Activated CD4-positive, alpha-beta T cell treated with anti-CD3 and anti-CD28 coated beads for 36 hours (primary cell): ENCODE results near the gene RPAP3. TPM values are rescaled to one million over a fixed set of nuclear protein-coding genes. Genes with fewer than 3 reads are reported as not detected.

Source experiments
- ATAC-seq: fragments of 200-7000 bp; cut with Tn5 transposase; one replicate; pipeline ENCODE4 v1.10.0; 2021; ENCODE audit warnings: mild to moderate bottlenecking, moderate library complexity
- CTCF ChIA-PET: fragments of 350-600 bp; sonication (Branson Sonifier 250); formaldehyde crosslinking; loops from one replicate; lab custom pipeline; 2021; ENCODE audit warnings: antibody characterized with exemption; lab: Charles Lee
- POLR2A ChIA-PET: fragments of 350-600 bp; sonication (Branson Sonifier 250); formaldehyde crosslinking; loops from one replicate; lab custom pipeline; 2021; ENCODE audit warnings: antibody characterized with exemption, inconsistent platforms; lab: Charles Lee
- DNase-seq: peaks from one replicate; pipeline ENCODE4 v3.0.0-alpha.2; 2020
- H3K27ac Mint-ChIP-seq: one replicate; pipeline ENCODE4 v1.8.0; 2021; ENCODE audit warnings: mixed read lengths
- H3K27me3 Mint-ChIP-seq: one replicate; pipeline ENCODE4 v1.8.0; 2021; ENCODE audit warnings: mixed read lengths
- H3K36me3 Mint-ChIP-seq: one replicate; pipeline ENCODE4 v1.8.0; 2021; ENCODE audit warnings: low read depth, mixed read lengths
- H3K4me1 Mint-ChIP-seq: one replicate; pipeline ENCODE4 v1.8.0; 2021; ENCODE audit warnings: mixed read lengths
- H3K4me3 Mint-ChIP-seq: one replicate; pipeline ENCODE4 v1.8.0; 2021; ENCODE audit warnings: mild to moderate bottlenecking, moderate library complexity, mixed read lengths
- H3K9me3 Mint-ChIP-seq: one replicate; pipeline ENCODE4 v1.8.0; 2021; ENCODE audit warnings: low read depth, mixed read lengths
- intact Hi-C, 2 experiments: fragments of 100-400 bp; cut with DNase I in 1 of 2; cut with micrococcal nuclease in 1 of 2; formaldehyde crosslinking; loops; one replicate each; pipeline versions ENCODE4 v1.14.2 to v1.15.1; 2022 to 2024; cut with DNase I, micrococcal nuclease
- total RNA-seq, 2 experiments: library from RNA; stranded (reverse); gene quantifications; one replicate each; pipeline ENCODE4 v1.2.3, GENCODE V29; 2021

RPAP3 gene
- total RNA-seq, 2 experiments from 2014 or later, result 55.3 to 62.8 TPM

DNA sequence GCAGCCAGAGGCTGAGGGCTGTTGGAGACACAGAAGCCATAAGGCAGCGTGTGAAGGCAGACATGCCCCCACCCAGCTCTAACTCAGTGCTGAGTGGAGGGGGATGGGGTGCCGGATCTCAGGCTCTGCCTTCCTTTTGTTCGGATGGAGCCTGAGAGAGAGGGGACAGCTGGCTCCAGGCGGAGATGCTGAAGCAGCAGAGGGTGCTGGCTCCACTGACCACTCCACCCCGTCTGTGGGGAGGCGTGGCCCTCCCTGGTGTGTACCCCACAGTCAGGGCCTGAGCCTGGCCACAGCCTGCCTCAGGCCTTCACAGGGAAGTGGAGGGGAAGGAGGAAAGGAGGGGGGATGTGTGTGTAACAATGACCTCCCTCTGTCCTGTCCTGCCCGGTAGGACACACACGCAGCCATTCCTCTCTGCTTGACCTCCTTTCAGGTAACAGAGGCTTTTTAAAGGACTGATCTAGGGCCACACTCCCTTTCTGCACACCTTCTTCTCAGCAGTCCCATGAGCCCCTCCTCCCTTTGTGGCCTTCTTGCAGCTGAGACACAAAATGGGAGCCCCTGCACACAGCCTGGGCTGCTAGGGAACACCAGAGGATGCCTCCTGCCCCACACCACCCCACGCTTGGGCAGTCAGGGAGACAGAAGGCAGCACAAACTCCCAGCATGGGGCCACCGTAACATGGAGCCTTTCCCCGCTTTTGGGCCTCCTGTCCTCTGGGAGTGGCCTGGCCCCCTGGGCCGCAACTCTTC lies 29.1 kb upstream of the RPAP3 start:
- DNase-seq (no peak), ATAC-seq (no peak)
- ChIA-PET POLR2A (no interaction called here), CTCF (interaction anchor here (0.8 to 6.5 kb wide), 3 partner anchors 7 to 32 kb away, joined by 4 to 63 read pairs (median 7); no protein-coding TSS in a partner anchor)
- Mint-ChIP-seq H3K27me3 (no peaks in the 10 kb centered on the region), H3K36me3 (no peaks in the 10 kb centered on the region), H3K27ac (no peak overlapping the region), H3K9me3 (no peaks in the 10 kb centered on the region), H3K4me1 (peaks cover 4% of the 10 kb centered on the region), H3K4me3 (no peak overlapping the region)
- intact Hi-C loops, result no loop called here

DNA sequence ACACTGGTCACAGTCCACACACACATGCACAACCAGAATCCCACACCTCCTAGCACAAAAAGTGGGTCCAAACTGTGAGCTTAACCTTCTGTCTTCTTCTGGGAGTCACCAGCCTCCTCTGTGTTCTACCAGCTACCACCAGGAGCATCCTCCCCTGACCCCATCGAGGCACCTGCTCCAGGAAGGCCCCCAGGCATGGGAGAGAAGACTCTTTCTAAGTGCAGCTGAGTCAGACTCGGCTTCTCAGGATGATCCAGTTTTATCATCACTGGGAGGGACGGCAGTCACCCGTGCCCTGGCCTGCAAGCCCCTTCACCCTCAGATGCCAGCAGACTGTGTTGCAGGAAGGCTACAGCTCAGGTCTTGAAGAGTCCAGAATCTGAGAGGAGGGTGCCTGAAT lies 27.3 kb upstream of the RPAP3 start:
- CTCF ChIA-PET, result interaction anchor here (0.8 to 6.5 kb wide), 8 partner anchors 9 to 104 kb away, joined by 3 to 63 read pairs (median 4); no protein-coding TSS in a partner anchor
- no peak overlapping the region for H3K4me3 Mint-ChIP-seq
- H3K36me3 Mint-ChIP-seq, result no peaks in the 10 kb centered on the region
- POLR2A ChIA-PET, result interaction anchor here (0.5 to 0.6 kb wide), 2 partner anchors 31 to 109 kb away, joined by 3 to 5 read pairs; no protein-coding TSS in a partner anchor
- no peaks in the 10 kb centered on the region for H3K4me1 Mint-ChIP-seq
- no peak for DNase-seq
- no peaks in the 10 kb centered on the region for H3K27me3 Mint-ChIP-seq
- no peak overlapping the region for H3K27ac Mint-ChIP-seq
- ATAC-seq, result no peak
- H3K9me3 Mint-ChIP-seq, result no peaks in the 10 kb centered on the region
- intact Hi-C loops, result no loop called here

DNA sequence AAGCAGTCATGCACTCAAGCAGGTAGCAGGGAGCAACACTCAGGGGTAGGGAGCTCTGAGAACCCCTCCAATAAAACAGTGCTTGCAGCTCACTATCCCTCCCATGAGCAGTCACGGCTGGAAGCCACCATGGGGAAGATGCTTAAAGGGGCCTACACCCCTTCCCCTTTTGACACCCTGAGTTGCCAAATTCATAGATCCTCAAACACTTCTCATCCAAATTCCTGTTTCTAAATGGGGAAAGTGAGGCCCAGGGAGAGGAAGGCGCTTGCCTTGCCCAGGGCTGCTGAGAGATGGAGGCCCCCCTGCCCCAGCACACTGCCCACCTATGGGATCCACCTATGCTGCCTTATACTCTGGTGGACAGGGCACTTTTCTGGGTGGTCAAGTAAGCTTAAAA lies 26.7 kb upstream of the RPAP3 start:
- Mint-ChIP-seq H3K9me3 (no peaks in the 10 kb centered on the region), H3K36me3 (no peaks in the 10 kb centered on the region), H3K4me3 (no peak overlapping the region), H3K27me3 (no peaks in the 10 kb centered on the region), H3K27ac (no peak overlapping the region), H3K4me1 (no peaks in the 10 kb centered on the region)
- ChIA-PET CTCF (interaction anchor here (0.6 to 6.5 kb wide), 7 partner anchors 10 to 539 kb away, joined by 3 to 63 read pairs (median 4); no protein-coding TSS in a partner anchor), POLR2A (interaction anchor here (0.5 to 0.7 kb wide), 2 partner anchors 9 to 110 kb away, joined by 3 read pairs; no protein-coding TSS in a partner anchor)
- ATAC-seq, result no peak
- no peak for DNase-seq
- intact Hi-C loops, result no loop called here

DNA sequence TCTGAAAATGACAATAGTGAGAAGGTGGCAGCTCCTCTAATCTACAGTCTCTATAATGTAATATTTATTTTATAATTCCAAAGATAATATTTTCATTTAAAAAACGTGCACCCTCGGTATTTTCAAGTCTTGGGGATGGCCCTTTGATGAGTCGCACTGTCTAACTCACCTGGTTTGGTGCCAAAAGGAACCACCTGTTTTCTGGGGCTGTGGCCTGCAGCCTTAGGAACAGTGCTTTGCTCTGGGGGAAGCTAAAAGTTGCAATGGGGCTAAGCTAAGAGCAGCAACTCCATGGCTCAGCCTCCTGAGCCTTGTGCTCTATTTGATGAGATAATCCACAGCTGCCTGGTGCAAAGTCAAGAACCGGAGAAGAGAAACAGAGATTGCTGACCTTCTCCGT lies 25.9 kb upstream of the RPAP3 start:
- intact Hi-C loops, result no loop called here
- ChIA-PET CTCF (interaction anchor here (0.6 to 6.5 kb wide), 7 partner anchors 10 to 538 kb away, joined by 3 to 63 read pairs (median 4); no protein-coding TSS in a partner anchor), POLR2A (interaction anchor here (0.7 kb wide), 1 partner anchor 9 kb away, joined by 3 read pairs; no protein-coding TSS in a partner anchor)
- Mint-ChIP-seq H3K9me3 (no peaks in the 10 kb centered on the region), H3K4me1 (no peaks in the 10 kb centered on the region), H3K4me3 (no peak overlapping the region), H3K36me3 (no peaks in the 10 kb centered on the region), H3K27me3 (no peaks in the 10 kb centered on the region), H3K27ac (no peak overlapping the region)
- no peak for DNase-seq
- no peak for ATAC-seq

DNA sequence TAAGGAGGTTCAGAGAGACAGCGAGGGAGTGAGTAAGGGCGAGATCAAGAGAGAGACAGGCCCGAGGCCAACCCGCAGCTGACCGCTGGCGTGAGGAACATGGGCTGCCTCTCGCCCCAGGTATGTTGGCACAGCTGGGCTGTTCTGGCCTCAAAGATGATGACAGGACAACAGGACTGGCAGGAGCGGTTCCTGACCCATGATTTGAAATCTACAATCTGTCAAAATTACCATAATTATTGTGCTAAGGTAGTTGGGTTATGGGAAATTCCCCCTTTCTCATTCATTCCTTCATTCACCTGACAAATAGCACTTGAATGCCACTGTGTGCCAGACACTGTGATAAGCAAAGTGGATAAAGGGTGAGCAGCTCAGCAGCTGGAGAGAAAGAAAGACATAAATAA lies 24.5 kb upstream of the RPAP3 start:
- no peak overlapping the region for H3K4me3 Mint-ChIP-seq
- no peak overlapping the region for H3K27ac Mint-ChIP-seq
- no peaks in the 10 kb centered on the region for H3K9me3 Mint-ChIP-seq
- ATAC-seq, result no peak
- no peaks in the 10 kb centered on the region for H3K36me3 Mint-ChIP-seq
- no peaks in the 10 kb centered on the region for H3K27me3 Mint-ChIP-seq
- no peak for DNase-seq
- ChIA-PET POLR2A (no interaction called here), CTCF (interaction anchor here (1.2 to 6.5 kb wide), 3 partner anchors 12 to 15 kb away, joined by 3 to 63 read pairs (median 10); no protein-coding TSS in a partner anchor)
- H3K4me1 Mint-ChIP-seq, result peaks cover 10% of the 10 kb centered on the region
- intact Hi-C loops, result no loop called here

DNA sequence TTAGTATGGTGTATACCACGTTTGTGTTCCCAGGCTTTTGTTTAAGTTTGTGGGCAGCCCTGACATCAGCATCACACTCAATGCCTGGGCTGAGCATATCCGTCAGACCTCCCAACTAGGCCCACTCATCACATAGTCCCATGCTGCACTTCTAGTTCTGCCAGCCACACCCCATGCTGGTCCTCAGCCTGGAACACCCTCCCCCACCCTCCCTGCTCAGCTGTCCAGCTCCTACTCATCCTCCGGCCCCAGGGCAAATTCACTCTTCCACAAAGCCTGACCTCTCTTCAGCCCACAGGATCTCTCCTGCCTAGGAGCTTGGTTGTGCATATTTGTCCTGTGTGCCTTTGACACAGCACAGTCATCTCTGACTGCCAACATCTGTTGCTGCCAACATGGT lies 23.4 kb upstream of the RPAP3 start:
- Mint-ChIP-seq H3K36me3 (no peaks in the 10 kb centered on the region), H3K4me3 (no peak overlapping the region), H3K27ac (no peak overlapping the region), H3K9me3 (no peaks in the 10 kb centered on the region), H3K4me1 (peaks cover 10% of the 10 kb centered on the region), H3K27me3 (no peaks in the 10 kb centered on the region)
- POLR2A ChIA-PET, result interaction anchor here (0.5 kb wide), 1 partner anchor 322 kb away, joined by 4 read pairs; no protein-coding TSS in a partner anchor
- DNase-seq (no peak), ATAC-seq (no peak)
- CTCF ChIA-PET, result interaction anchor here (0.6 to 6.5 kb wide), 5 partner anchors 11 to 78 kb away, joined by 3 to 63 read pairs (median 4); no protein-coding TSS in a partner anchor
- intact Hi-C loops, result no loop called here

DNA sequence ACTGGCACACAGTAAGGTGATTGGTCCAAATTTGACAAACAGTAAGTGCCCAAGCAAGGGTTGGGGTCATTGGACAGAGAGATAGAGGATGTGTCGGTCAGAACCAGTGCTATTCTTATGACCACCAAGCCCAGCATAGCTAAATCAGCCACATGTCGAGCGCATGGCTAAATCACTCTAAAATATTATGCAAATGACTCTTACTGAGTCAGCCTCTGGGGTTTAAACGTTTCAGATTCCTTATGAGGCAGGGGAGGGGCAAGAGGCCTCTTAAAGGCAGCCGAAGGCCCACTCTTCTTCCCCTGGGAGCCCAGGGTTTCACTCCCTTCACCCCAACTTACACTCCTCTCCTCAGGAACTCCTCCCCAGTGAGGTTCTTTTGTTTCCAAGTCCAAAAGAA lies 20.1 kb upstream of the RPAP3 start:
- POLR2A ChIA-PET, result no interaction called here
- no peak overlapping the region for H3K27ac Mint-ChIP-seq
- no peaks in the 10 kb centered on the region for H3K27me3 Mint-ChIP-seq
- H3K4me1 Mint-ChIP-seq, result peaks cover 18% of the 10 kb centered on the region
- ATAC-seq (peak; percentile 79), DNase-seq (peak; percentile 28)
- H3K36me3 Mint-ChIP-seq, result no peaks in the 10 kb centered on the region
- CTCF ChIA-PET, result interaction anchor here (0.6 to 22.8 kb wide), 12 partner anchors 11 to 427 kb away, joined by 3 to 341 read pairs (median 5); partner anchors contain the start of gene SLC48A1
- no peaks in the 10 kb centered on the region for H3K9me3 Mint-ChIP-seq
- intact Hi-C loops, result no loop called here
- no peak overlapping the region for H3K4me3 Mint-ChIP-seq

DNA sequence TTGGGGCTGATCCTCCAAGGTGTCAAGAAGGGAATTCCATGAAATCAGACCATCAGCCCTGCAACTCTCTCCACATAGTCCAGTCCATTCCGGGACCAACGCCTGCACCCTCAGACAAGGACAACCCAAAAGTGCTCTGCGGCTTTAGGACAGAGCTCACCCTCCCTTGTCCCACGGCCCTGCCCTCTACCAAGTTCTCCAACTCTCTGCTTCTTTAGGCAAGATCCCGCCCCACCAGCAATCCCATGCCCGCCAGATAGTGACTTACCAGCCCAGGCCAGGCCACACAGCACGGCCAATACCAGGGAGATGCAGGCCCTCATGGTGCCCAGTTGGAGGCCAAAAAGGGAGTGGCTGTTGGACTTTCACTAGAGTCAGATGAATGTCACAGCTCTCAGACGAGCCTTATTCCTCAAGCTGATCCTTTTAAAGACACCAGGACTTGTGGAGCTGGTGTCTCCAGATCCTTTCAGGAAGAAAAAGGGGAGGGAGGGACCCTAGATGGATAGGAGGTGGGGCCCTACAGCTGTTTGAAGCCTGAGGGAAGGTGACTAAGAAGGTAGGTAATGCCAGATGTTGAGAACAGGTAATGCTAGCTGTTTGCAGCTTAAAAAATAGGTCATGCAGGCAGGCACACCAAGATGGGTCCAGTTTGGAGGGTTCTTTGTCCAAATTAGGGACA lies 19.4 kb upstream of the RPAP3 start, which contains the start of gene ENDOU:
Gene ENDOU (minus strand): TSS at position 400 of the 682 bp plus-strand sequence. CDS start 77 bp downstream, at position 323.
- no peak within 1 kb of the TSS for H3K4me3 Mint-ChIP-seq
- no peaks in the 10 kb centered on the region for H3K36me3 Mint-ChIP-seq
- intact Hi-C loops, result no loop called here
- ChIA-PET POLR2A (no interaction called here), CTCF (interaction anchor here (0.6 to 22.8 kb wide), 14 partner anchors 9 to 1025 kb away, joined by 3 to 341 read pairs (median 5); partner anchors contain the start of gene SLC48A1)
- ATAC-seq (no peak), DNase-seq (no peak)
- H3K27me3 Mint-ChIP-seq, result no peaks in the 10 kb centered on the region
- H3K27ac Mint-ChIP-seq, result no peak within 1 kb of the TSS
- H3K4me1 Mint-ChIP-seq, result peaks cover 18% of the 10 kb centered on the region
- H3K9me3 Mint-ChIP-seq, result no peaks in the 10 kb centered on the region

DNA sequence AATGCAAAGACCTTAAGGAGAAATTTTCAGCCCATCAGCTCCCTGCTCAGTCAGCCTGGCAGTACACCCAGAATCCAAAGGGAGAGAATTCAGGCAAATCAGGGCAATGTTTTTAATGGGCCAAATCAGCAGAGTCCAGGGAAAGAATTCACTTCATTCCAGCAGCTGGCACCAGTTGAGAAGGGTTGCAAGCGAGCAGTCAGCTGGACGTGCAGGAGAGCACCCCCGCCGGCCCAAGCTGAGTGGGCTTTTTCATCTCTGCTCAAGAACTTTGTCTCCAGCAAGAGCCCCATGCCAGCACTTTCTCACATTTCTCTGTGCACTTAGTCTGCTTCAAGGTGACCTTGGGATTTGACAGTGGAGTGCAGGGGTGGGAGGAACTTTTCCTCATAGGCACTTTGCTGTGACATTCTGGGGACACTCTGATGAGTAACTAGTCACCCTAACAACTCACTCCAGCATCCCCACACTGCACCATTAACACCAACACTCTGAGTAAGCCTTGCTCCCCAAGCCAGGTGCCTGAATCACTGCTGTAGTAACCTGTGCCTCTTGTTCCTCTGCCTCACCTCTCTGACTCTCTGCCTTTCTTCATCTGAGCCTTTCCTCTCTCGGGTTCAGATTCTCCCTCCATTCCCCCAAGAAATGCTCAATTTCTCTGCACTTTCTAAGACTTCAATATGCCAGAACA lies 17.3 kb upstream of the RPAP3 start:
- POLR2A ChIA-PET, result no interaction called here
- peak; percentile 49 for ATAC-seq

DNA sequence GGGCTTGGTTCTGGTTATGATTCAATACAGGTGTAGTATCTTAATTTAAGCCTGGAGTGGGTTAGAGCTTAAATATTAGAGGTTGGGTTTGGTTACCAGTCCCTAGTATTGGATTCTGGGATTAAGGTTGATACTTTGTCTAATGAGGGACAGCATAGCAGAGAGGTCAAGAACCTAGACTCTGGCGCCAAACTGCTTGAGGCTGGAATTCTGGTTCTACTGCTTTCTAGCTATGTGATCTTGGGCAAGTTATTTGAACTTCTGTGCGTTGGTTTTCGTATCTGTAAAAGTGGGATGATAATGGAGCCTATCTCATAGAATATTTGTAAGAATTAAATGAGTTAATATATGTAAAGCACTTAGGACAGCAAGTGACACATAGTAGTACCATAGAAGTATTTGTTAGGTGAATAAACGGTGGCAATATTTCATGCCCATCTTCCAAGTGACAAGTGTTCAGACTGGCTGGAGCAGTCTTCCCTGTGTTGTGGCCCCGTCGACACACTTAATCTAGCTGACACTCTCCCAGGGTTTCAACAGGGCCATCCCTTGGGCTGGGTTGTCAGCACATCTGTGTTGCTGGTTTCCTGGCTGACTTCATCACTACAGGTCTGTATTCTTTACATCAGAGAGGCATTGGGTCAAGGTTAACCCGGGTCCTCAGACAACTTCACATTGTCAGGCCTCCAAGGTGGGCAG lies 16.5 kb upstream of the RPAP3 start:
- ChIA-PET CTCF (interaction anchor here (0.9 to 22.8 kb wide), 4 partner anchors 12 to 112 kb away, joined by 4 to 341 read pairs (median 6); partner anchors contain the start of gene SLC48A1), POLR2A (no interaction called here)
- no peak overlapping the region for H3K27ac Mint-ChIP-seq
- intact Hi-C loops, result no loop called here
- H3K9me3 Mint-ChIP-seq, result no peaks in the 10 kb centered on the region
- DNase-seq (no peak), ATAC-seq (no peak)
- H3K4me3 Mint-ChIP-seq, result no peak overlapping the region
- peaks cover 27% of the 10 kb centered on the region for H3K4me1 Mint-ChIP-seq
- H3K27me3 Mint-ChIP-seq, result no peaks in the 10 kb centered on the region
- H3K36me3 Mint-ChIP-seq, result peaks cover 5% of the 10 kb centered on the region

More for the DNA sequence above, 17.3 kb upstream of the RPAP3 start:
- intact Hi-C loops, result no loop called here
- peaks cover 5% of the 10 kb centered on the region for H3K36me3 Mint-ChIP-seq
- peaks cover 19% of the 10 kb centered on the region for H3K4me1 Mint-ChIP-seq
- no peak overlapping the region for H3K4me3 Mint-ChIP-seq
- no peaks in the 10 kb centered on the region for H3K9me3 Mint-ChIP-seq
- H3K27ac Mint-ChIP-seq, result no peak overlapping the region
- CTCF ChIA-PET, result interaction anchor here (0.6 to 22.8 kb wide), 10 partner anchors 11 to 212 kb away, joined by 3 to 341 read pairs (median 4); partner anchors contain the start of gene SLC48A1
- no peaks in the 10 kb centered on the region for H3K27me3 Mint-ChIP-seq
- DNase-seq, result no peak
